Measurements from ENCODE around the gene ATP1A4.

ATP1A4 gene

GRCh38 chr1:160220301-160220700, 68.9 kb downstream of the ATP1A4 start:
- Histone ChIP-seq H3K9me3 (ENCODE audit: control insufficient read depth, insufficient read depth, low read length) (no peaks in the 10 kb centered on the region), H3K9ac (ENCODE audit: low read depth, low read length) (no peak overlapping the region), H3K36me3 (ENCODE audit: insufficient read depth, low read length) (peaks cover 37% of the 10 kb centered on the region), H3K4me1 (ENCODE audit: insufficient read depth, low read length) (peaks cover 12% of the 10 kb centered on the region)

DNA sequence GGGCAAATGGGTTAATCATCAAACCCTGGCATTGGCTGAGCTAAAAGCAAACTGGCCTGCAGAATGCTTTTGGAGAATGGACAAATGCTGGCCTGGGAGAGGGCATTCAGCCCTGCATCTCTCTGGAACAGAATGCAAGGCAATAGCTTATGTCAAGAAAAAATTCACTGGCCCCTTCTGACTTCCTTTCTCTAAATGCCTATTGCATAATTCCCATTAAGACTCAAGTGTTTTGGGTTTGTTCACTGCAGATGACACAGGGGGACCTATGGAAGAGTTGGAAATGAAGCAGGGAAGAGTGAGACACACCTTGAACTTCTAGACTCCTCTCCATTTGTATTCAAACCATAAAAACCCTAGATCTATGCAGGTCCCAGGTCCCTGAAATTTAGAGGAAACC, 69.7 kb downstream of the ATP1A4 start:
- no peak overlapping the region for H3K9ac ChIP-seq (ENCODE audit: low read depth, low read length)
- H3K9me3 ChIP-seq (ENCODE audit: control insufficient read depth, insufficient read depth, low read length) = no peaks in the 10 kb centered on the region
- H3K4me1 ChIP-seq (ENCODE audit: insufficient read depth, low read length) = peaks cover 12% of the 10 kb centered on the region
- H3K36me3 ChIP-seq (ENCODE audit: insufficient read depth, low read length) = peaks cover 37% of the 10 kb centered on the region

DNA sequence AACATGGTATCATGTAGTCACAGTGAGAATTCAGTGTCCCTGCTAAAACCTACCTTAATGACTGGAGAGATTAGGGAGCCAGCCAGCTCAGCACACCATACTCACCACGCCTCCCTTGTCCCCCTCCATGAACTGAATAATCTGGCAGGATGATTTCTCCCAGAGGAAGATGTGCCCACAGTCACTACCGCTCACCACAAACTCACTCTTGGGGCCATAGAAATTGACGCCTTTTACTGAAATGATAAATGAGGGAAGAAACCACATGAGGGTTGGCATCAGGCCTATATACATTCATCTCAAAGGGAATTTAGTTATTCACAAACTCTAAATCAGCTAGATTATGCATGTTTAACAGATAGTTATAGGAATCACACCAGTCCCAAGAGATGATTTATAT, 71.1 kb downstream of the ATP1A4 start:
- no peaks in the 10 kb centered on the region for H3K9me3 ChIP-seq (ENCODE audit: control insufficient read depth, insufficient read depth, low read length)
- H3K36me3 ChIP-seq (ENCODE audit: insufficient read depth, low read length) = peaks cover 44% of the 10 kb centered on the region
- peaks cover 12% of the 10 kb centered on the region for H3K4me1 ChIP-seq (ENCODE audit: insufficient read depth, low read length)
- H3K9ac ChIP-seq (ENCODE audit: low read depth, low read length) = no peak overlapping the region

DNA sequence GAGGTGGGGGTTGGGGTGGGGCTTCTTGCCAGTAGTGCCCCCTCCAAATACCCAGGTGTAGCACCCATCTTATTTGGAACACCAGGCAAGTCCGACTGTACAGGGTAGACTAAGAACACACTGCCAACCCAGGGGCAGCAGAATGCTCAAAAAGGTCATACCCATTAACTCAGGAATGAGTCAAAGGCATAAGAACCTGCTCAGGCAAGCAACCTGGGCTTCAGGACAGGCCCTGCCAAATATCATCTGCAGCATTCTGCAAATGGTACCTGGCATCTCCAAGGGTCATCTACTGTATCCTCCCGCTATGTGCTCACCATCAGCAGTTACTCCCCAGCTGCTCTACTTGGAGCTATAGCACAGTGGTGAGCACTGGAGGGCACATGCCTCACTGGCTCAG, 73.2 kb downstream of the ATP1A4 start:
- no peaks in the 10 kb centered on the region for H3K9me3 ChIP-seq (ENCODE audit: control insufficient read depth, insufficient read depth, low read length)
- no peak overlapping the region for H3K9ac ChIP-seq (ENCODE audit: low read depth, low read length)
- peaks cover 36% of the 10 kb centered on the region for H3K36me3 ChIP-seq (ENCODE audit: insufficient read depth, low read length)
- peaks cover 9% of the 10 kb centered on the region; the same call in 1 of the 2 replicates for H3K4me1 ChIP-seq (ENCODE audit: insufficient read depth, low read length)

DNA sequence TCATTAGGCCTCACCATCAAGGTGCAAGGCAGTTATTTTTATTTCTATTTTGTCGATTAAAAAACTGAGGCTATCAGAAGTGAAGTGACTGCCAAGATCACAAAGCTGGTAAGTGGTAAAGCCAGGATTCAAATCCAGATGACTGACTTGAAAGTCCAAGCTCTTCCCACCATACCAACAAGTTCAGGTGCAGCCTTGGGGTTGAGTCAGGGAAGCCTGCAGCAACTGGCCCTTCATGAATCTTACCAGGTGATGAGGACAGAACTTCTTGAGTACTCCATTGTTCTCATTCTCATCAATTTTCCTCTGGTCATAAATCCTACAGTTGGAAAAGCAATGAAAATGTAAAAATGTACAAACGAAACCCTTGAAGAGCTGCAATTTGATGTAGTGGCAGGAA, 73.9 kb downstream of the ATP1A4 start:
- Histone ChIP-seq H3K36me3 (ENCODE audit: insufficient read depth, low read length) (peaks cover 42% of the 10 kb centered on the region), H3K9ac (ENCODE audit: low read depth, low read length) (no peak overlapping the region), H3K4me1 (ENCODE audit: insufficient read depth, low read length) (peaks cover 7% of the 10 kb centered on the region; the same call in 1 of the 2 replicates)

GRCh38 chr1:160226623-160227022, 75.2 kb downstream of the ATP1A4 start:
- Histone ChIP-seq H3K36me3 (ENCODE audit: insufficient read depth, low read length) (peaks cover 39% of the 10 kb centered on the region), H3K9ac (ENCODE audit: low read depth, low read length) (no peak overlapping the region)

More for the DNA sequence above, 73.9 kb downstream of the ATP1A4 start:
- no peaks in the 10 kb centered on the region for H3K9me3 ChIP-seq (ENCODE audit: control insufficient read depth, insufficient read depth, low read length)

GRCh38 chr1:160227034-160227433, 75.6 kb downstream of the ATP1A4 start:
- Histone ChIP-seq H3K9me3 (ENCODE audit: control insufficient read depth, insufficient read depth, low read length) (no peaks in the 10 kb centered on the region), H3K4me1 (ENCODE audit: insufficient read depth, low read length) (no peaks in the 10 kb centered on the region), H3K9ac (ENCODE audit: low read depth, low read length) (no peak overlapping the region), H3K36me3 (ENCODE audit: insufficient read depth, low read length) (peaks cover 37% of the 10 kb centered on the region)

More at GRCh38 chr1:160226623-160227022, 75.2 kb downstream of the ATP1A4 start:
- Histone ChIP-seq H3K9me3 (ENCODE audit: control insufficient read depth, insufficient read depth, low read length) (no peaks in the 10 kb centered on the region), H3K4me1 (ENCODE audit: insufficient read depth, low read length) (no peaks in the 10 kb centered on the region)

- peaks cover 36% of the 10 kb centered on the region for H3K36me3 ChIP-seq (ENCODE audit: insufficient read depth, low read length)
- no peaks in the 10 kb centered on the region for H3K9me3 ChIP-seq (ENCODE audit: control insufficient read depth, insufficient read depth, low read length)
- no peaks in the 10 kb centered on the region for H3K4me1 ChIP-seq (ENCODE audit: insufficient read depth, low read length)
- H3K9ac ChIP-seq (ENCODE audit: low read depth, low read length) = no peak overlapping the region
Measured at GRCh38 chr1:160227561-160227960, 76.2 kb downstream of the ATP1A4 start.

DNA sequence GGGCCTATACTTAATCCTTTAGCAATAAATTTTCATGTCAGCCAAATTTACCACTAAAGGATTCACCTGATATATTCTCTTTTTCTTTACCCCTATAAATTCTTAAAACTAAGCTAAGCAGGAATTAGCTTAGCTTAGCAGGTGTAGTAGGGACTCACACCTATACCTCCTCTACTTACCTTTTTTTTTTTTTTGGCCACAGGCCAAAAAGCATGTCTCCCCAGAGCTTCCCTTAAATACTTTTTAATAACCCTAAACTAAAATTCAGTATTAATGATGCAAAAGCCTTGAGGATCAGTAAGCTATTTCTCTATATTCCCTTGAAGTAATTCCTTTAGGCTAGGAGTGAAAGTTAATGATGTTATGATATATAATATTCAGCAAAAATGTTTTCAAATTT, 77.0 kb downstream of the ATP1A4 start:
- no peaks in the 10 kb centered on the region for H3K9me3 ChIP-seq (ENCODE audit: control insufficient read depth, insufficient read depth, low read length)
- H3K36me3 ChIP-seq (ENCODE audit: insufficient read depth, low read length) = peaks cover 34% of the 10 kb centered on the region

GRCh38 chr1:160232911-160233310, 81.5 kb downstream of the ATP1A4 start:
- Histone ChIP-seq H3K9me3 (ENCODE audit: control insufficient read depth, insufficient read depth, low read length) (no peaks in the 10 kb centered on the region), H3K36me3 (ENCODE audit: insufficient read depth, low read length) (peaks cover 13% of the 10 kb centered on the region), H3K4me1 (ENCODE audit: insufficient read depth, low read length) (no peaks in the 10 kb centered on the region), H3K9ac (ENCODE audit: low read depth, low read length) (no peak overlapping the region)

More for the DNA sequence above, 77.0 kb downstream of the ATP1A4 start:
- no peaks in the 10 kb centered on the region for H3K4me1 ChIP-seq (ENCODE audit: insufficient read depth, low read length)
- H3K9ac ChIP-seq (ENCODE audit: low read depth, low read length) = no peak overlapping the region

All from ES-I3 (cell line).